GM12801 (cell line): Measurements from ENCODE around the gene MYH7B.

Experiments used
- TF ChIP-seq, protein P1 (sequence below): IDR thresholded peaks from one replicate; pipeline ENCODE4 v1.5.1; 2011; ENCODE audit warnings: control low read depth; ENCODE audit not compliant: insufficient read length; ENCODE audit errors: extremely low read depth

Gene MYH7B

DNA sequence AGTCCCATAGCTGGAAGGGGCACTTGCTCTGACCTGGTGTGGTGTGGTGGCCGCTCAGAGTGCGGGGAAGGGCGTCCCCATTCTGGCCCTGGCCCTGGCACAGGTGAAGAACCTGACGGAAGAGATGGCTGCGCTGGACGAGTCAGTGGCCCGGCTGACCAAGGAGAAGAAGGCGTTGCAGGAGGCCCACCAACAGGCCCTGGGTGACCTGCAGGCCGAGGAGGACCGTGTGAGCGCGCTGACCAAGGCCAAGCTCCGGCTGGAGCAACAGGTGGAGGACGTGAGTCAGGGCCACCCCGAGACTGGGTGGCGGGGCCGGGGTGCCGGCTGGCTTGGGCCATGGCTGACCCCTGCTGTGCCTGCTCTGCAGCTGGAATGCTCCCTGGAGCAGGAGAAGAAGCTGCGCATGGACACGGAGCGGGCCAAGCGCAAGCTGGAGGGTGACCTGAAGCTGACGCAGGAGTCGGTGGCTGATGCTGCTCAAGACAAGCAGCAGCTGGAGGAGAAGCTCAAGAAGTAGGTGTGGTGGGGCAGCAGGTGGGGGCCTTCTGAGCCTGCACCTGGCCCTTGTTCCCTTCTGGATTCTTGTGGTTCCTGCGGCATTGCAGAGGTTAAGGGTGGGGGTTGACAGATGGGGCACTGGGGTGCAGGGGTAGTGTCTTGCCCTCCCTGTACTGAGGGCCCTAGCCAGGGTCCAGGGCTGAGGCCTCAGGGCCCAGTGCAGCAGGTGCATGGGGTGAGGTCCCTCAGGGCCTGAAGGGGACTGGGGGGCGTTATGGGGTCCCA lies 40.8 kb downstream of the MYH7B start:
- TF ChIP-seq, protein P1, sequence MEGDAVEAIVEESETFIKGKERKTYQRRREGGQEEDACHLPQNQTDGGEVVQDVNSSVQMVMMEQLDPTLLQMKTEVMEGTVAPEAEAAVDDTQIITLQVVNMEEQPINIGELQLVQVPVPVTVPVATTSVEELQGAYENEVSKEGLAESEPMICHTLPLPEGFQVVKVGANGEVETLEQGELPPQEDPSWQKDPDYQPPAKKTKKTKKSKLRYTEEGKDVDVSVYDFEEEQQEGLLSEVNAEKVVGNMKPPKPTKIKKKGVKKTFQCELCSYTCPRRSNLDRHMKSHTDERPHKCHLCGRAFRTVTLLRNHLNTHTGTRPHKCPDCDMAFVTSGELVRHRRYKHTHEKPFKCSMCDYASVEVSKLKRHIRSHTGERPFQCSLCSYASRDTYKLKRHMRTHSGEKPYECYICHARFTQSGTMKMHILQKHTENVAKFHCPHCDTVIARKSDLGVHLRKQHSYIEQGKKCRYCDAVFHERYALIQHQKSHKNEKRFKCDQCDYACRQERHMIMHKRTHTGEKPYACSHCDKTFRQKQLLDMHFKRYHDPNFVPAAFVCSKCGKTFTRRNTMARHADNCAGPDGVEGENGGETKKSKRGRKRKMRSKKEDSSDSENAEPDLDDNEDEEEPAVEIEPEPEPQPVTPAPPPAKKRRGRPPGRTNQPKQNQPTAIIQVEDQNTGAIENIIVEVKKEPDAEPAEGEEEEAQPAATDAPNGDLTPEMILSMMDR = no peak

DNA sequence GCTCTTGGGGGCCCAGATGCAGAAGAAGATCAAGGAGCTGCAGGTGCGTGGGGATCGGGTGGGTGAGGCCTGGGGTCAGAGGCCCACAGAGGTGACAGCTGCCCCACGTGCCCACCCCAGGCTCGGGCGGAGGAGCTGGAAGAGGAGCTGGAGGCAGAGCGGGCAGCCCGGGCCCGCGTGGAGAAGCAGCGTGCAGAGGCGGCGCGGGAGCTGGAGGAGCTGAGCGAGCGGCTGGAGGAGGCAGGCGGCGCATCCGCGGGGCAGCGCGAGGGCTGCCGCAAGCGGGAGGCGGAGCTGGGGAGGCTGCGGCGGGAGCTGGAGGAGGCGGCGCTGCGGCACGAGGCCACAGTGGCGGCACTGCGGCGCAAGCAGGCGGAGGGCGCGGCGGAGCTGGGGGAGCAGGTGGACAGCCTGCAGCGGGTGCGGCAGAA lies 41.5 kb downstream of the MYH7B start:
- TF ChIP-seq, protein P1 = no peak

DNA sequence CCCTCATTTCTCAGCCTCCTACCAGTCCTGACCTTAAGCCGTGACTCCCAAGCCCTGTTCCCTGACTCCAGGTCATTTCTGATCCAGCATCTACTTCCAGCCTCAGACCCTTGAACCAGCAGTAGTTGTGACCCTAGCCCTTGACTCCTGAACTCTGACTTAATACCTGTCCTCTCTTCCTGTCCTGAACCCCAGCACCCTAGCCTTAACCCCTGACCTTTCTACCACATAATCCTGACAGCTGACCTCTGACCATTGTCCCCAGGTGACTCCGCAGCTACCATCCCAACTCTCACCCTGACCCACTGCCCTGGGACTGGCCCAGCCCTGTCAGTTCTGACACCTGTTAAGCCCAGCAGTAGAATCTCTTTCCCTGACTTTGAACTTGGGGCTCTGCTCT lies 42.1 kb downstream of the MYH7B start:
- TF ChIP-seq, protein P1 = no peak

DNA sequence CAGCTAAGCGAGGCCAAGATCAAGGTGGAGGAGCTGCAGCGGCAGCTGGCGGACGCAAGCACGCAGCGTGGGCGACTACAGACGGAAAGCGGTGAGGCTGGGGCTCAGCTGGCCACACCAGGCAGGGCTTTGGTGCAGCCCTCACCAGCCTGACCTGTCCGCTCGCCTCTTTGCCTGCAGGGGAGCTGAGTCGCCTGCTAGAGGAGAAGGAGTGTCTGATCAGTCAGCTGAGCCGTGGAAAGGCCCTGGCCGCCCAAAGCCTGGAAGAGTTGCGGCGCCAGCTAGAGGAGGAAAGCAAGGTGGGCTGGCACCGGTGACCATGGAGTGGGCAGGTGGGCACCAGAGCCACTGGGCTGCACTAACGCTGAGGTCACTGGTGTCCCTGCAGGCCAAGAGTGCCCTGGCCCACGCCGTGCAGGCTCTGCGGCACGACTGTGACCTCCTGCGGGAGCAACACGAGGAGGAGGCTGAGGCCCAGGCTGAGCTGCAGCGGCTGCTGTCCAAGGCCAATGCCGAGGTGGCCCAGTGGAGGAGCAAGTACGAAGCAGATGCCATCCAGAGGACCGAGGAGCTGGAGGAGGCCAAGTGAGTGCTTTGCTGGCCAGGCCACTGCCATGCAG lies 42.8 kb downstream of the MYH7B start:
- TF ChIP-seq, protein P1 = no peak

DNA sequence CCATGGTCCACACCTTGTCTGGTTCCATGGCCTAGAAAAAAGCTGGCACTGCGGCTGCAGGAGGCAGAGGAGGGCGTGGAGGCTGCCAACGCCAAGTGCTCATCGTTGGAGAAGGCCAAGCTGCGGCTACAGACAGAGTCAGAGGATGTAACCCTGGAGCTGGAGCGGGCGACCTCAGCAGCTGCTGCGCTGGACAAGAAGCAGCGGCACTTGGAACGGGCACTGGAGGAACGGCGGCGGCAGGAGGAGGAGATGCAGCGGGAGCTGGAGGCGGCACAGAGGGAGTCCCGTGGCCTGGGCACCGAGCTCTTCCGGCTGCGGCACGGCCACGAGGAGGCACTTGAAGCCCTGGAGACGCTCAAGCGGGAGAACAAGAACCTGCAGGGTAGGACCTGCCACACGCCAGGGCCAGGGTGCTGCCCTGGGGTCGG lies 43.4 kb downstream of the MYH7B start:
- TF ChIP-seq, protein P1 = no peak

DNA sequence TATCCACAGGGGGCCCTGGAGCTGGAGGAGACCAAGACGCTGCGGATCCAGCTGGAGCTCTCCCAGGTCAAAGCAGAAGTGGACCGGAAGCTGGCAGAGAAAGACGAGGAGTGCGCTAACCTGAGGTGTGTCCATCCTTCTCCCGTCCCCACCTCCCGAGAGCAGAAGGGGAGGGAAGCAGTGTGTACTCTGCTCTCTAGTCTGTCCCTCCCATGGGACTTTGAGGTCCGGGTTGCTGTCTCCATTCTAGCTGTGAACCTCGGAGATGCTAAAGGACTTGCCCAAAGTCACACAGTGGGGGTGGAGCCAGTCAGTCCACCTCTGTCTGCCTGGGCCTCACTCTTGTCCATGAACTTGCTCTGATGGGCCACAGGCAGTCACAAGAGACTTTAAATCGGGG lies 44.1 kb downstream of the MYH7B start:
- TF ChIP-seq, protein P1 = no peak

DNA sequence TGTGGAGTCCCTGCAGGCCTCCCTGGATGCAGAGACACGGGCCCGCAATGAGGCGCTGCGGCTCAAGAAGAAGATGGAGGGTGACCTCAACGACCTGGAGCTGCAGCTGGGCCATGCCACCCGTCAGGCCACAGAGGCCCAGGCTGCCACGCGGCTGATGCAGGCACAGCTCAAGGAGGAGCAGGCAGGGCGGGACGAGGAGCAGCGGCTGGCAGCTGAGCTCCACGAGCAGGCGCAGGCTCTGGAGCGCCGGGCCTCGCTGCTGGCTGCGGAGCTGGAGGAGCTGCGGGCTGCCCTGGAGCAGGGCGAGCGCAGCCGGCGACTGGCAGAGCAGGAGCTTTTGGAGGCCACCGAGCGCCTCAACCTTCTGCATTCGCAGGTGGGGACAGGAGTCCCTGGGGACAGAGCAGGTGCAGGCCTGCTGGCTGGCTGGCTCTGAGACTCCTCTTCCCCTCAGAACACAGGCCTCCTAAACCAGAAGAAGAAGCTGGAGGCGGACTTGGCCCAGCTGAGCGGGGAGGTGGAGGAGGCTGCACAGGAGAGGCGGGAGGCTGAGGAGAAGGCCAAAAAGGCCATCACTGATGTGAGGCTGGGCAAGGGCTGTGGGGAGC lies 44.7 kb downstream of the MYH7B start:
- TF ChIP-seq, protein P1 = no peak
